Urothelium cell line (cell line): ENCODE measurements around the gene HOXD12.

Source experiments
- DNase-seq: peaks from one replicate; pipeline ENCODE4 v3.0.0; 2011; ENCODE audit warnings: low spot score, mixed read lengths
- FAIRE-seq: peaks from 2 replicates; lab custom pipeline; 2011; peaks lifted over from hg19 to GRCh38; lab: Jason Lieb, UNC

Gene HOXD12

GRCh38 chr2:176117823-176118371, 18.3 kb downstream of the HOXD12 start:
- FAIRE-seq (no peak), DNase-seq (no peak)

GRCh38 chr2:176118601-176119339, 19.2 kb downstream of the HOXD12 start:
- FAIRE-seq (no peak), DNase-seq (peak; percentile 65)

GRCh38 chr2:176120364-176121189, 21.0 kb downstream of the HOXD12 start:
- FAIRE-seq: no peak
- DNase-seq: no peak

GRCh38 chr2:176121190-176122051, 21.8 kb downstream of the HOXD12 start:
- FAIRE-seq: no peak
- DNase-seq: no peak

GRCh38 chr2:176122052-176122682, 22.6 kb downstream of the HOXD12 start:
- FAIRE-seq: no peak
- DNase-seq: peak; percentile 48

- DNase-seq: peak; percentile 68
- FAIRE-seq: no peak
Measured at GRCh38 chr2:176122683-176123410, 23.3 kb downstream of the HOXD12 start, which contains the start of gene HOXD9. Gene HOXD9 (plus strand): TSS chr2:176122719. CDS start chr2:176122769, 50 bp downstream.

GRCh38 chr2:176123411-176124109, 24.0 kb downstream of the HOXD12 start:
- FAIRE-seq (no peak), DNase-seq (no peak)

DNA sequence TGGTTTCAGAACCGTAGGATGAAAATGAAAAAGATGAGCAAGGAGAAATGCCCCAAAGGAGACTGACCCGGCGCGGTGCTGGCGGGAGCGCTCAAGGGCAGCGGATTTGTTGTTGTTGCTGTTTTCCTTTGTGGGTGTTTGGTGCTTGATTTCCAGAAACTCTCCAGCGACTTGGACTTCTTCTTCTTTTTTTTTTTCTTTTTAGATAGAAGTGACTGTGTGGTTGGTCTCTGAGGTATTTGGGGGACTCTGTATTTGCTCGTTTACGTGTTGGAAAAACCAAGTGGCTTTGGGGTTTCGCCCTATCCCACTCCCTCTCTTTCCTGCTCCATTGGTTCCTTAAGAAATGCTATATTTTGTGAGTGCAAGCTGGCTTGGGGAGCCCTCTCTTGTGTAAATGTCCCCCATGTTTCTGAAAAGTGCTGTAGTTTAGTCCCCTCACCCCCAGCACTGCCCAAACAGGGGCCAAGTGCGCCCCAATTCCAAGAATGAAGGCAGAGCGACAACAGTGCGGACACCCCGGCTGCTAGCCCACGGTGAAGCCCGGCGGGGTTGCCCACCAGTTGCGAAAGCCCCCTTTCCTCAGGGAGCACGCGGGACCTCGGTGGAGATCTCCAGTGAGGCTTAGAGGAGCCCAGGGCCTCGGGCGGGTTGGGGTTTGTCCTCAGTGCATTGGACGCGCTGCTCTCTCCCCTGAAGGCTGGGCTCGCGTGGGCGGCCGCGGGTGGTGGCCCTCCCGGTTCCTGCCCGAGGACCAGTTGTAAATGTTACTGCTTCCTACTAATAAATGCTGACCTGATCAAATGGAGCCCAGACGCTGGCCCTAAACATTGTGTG, 24.7 kb downstream of the HOXD12 start:
- FAIRE-seq (no peak), DNase-seq (no peak)

- DNase-seq (no peak), FAIRE-seq (no peak)
Measured at GRCh38 chr2:176124947-176125771, 25.6 kb downstream of the HOXD12 start.

- FAIRE-seq: no peak
Measured at GRCh38 chr2:176125772-176126054, 26.1 kb downstream of the HOXD12 start.

DNA sequence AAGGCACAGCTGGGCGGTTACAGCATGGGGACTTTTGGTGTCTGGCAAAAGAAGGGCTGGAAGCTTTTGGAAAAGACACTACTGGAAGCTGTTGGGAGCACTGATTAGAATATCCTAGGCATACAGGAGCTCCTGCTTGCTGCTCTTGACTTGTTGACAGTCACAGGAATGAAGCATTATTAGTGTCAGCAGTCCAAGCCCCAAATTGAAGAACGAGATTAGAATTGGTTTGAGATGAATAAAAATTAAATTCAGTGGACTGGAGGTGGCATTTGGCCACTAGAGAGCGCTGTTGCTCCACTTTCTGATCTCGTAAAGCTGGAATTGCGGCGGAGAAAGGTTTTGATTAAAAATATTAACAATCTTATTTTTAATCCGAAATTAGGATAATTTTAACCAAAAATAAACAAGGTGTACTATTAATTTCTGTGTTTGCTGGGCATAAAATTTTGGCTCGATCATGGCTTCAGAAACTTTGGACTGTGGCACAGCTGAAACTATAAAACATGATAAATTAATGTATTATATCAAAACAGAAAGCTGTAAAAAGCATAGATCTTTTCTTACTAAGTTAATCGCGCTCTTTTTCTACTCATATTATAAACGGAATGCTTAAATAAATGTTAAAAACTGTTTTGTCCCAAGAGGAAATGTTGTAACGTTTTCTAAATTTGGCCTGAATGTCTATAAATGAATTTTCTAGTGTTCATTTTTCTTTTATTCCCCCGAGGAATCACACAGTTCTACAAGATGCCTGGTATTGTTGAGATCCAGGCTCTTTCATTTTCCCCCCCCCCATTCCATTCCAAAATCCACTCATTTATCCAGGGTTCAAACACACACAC, 27.6 kb downstream of the HOXD12 start:
- DNase-seq: peak; percentile 30
- FAIRE-seq: no peak

More at GRCh38 chr2:176125772-176126054, 26.1 kb downstream of the HOXD12 start:
- no peak for DNase-seq

DNA sequence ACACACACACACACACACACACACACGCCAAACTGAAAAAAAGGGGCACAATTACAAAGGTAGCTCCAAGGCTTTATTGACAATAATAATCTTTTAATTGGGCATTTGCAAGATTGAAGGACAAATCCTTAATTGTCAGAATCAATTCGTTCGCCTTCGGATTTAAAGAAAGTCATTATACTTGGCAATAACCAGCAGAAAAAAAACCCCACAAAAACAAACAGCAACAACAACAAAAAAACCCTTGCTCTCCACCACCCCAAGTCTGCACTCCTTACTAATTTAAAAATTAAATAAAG, 28.1 kb downstream of the HOXD12 start:
- FAIRE-seq: no peak
- DNase-seq: no peak

DNA sequence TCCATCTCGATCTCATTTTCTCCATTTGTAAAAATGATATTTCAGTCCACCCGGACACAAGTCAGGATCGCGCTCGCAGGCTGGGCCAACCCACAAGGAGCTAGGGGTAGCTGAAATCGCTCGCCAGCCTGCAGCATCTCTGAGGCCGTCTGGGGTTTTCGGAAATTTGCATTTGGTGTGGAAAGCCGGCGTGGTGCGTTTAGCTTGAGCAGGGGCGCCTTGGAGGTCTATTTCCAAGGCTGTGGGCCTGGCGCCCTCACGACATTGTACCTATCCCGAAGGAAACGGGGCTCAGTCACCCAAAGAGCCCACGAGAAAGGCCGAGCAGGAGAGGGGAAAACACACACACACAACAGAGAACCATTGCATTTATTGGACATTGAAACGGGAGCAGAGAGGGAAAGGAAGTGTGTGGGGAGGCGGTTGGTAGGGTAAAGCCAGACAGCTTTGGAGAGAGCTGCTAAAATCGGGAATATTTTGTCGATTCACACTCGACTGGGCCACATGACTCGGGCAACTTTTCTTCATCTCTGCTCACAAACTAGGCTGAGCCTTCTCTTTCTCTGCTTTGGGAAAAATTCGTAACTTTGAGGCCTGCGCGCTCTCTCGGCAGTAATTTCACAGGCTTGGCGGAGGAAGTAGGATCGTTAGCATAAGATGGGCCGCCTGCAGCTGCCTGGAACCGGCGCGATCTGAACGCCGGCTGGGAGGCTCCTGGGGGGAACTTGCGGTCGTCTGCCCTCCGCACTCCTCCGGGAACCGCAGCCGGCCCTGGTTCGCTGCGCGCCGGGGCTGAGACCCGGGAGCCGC, 28.8 kb downstream of the HOXD12 start:
- no peak for DNase-seq
- no peak for FAIRE-seq

DNA sequence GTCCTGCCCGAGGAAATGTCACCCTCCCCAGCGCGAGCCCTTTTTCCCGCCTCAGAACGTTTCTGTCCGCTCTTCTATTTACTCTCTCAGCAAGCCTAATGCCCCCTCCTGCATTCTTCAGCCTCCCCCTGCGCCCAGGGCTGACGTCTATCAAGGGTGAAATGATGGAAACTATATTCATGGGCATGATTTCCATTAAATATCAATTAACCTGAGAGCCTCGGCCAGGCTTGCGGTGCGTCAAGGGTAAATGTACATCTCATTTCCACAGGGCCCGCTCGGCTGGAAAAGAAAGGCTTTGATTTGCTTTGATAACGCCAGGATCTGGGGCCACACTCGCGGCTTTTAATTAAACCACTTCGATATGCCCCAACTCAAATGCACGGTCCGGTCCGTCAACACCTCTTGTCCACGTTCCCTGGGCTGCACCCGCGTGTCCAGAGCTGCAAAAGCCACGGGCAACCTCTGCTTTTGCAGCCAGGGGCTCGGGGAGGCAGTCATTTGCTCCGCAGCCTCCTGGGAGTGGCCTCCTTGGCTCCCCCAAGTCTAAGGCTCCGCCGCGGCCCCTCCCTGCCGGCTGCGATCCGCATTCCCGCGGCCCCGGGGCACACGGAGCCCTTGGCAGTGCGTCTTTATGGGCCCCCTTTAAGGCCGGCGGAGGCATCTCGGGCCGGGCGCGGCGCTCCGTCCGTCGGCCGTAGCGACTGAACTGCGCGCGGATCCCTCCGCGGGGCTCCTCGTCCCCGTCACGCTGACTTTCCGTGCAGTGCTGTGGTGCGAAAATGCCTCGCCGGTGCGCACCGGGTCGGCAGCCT, 29.6 kb downstream of the HOXD12 start, which contains the start of gene HOXD8:
HOXD8 (plus strand) TSS at position 724 of the 815 bp plus-strand sequence. CDS start 662 bp downstream, outside the sequence.
- FAIRE-seq: no peak
- peak; percentile 72 for DNase-seq

- DNase-seq: no peak
- FAIRE-seq: no peak
Measured at GRCh38 chr2:176129813-176130146, 30.2 kb downstream of the HOXD12 start.
